Stimulated activated CD8-positive, alpha-beta memory T cell treated with anti-CD3 and anti-CD28 coated beads, Interleukin-7, amount 100 ng/mL, for 24 hours (primary cell): ENCODE data around the gene MARCHF10.

Experiments
- DNase-seq: peaks from one replicate; pipeline ENCODE4 v3.0.0-alpha.2; 2020; ENCODE audit warnings: low read depth

MARCHF10 gene

GRCh38 chr17:62751060-62751691 is 56.9 kb downstream of the MARCHF10 start:
- no peak for DNase-seq

GRCh38 chr17:62750631-62751051 is 57.5 kb downstream of the MARCHF10 start:
- DNase-seq: no peak

GRCh38 chr17:62749926-62750325 is 58.2 kb downstream of the MARCHF10 start:
- no peak for DNase-seq

- DNase-seq: no peak
These were observed 61.2 kb downstream of the MARCHF10 start for GRCh38 chr17:62746941-62747340.

GRCh38 chr17:62745806-62746205 is 62.3 kb downstream of the MARCHF10 start:
- no peak for DNase-seq

GRCh38 chr17:62744259-62744658 is 63.9 kb downstream of the MARCHF10 start:
- no peak for DNase-seq

GRCh38 chr17:62741290-62741689 is 66.8 kb downstream of the MARCHF10 start:
- DNase-seq: no peak

- DNase-seq: no peak
These were observed 68.3 kb downstream of the MARCHF10 start for GRCh38 chr17:62739645-62740388.

- DNase-seq: no peak
These were observed 69.8 kb downstream of the MARCHF10 start for GRCh38 chr17:62738281-62738680.

- no peak for DNase-seq
These were observed 70.6 kb downstream of the MARCHF10 start for GRCh38 chr17:62737513-62737912.

- DNase-seq: no peak
These were observed 73.0 kb downstream of the MARCHF10 start for GRCh38 chr17:62735044-62735651.

GRCh38 chr17:62732125-62732524 is 76.0 kb downstream of the MARCHF10 start:
- no peak for DNase-seq

GRCh38 chr17:62727916-62728672 is 80.0 kb downstream of the MARCHF10 start:
- no peak for DNase-seq

- DNase-seq: no peak
These were observed 82.3 kb downstream of the MARCHF10 start for GRCh38 chr17:62725791-62726249.

- DNase-seq: peak; percentile 51
These were observed 83.5 kb downstream of the MARCHF10 start for GRCh38 chr17:62724398-62725146.

- DNase-seq: no peak
These were observed 84.3 kb downstream of the MARCHF10 start for GRCh38 chr17:62723842-62724241.

- no peak for DNase-seq
These were observed 85.5 kb downstream of the MARCHF10 start for GRCh38 chr17:62722625-62723024.

- DNase-seq: no peak
These were observed 87.8 kb downstream of the MARCHF10 start for GRCh38 chr17:62720126-62720850.

GRCh38 chr17:62719586-62719985 is 88.5 kb downstream of the MARCHF10 start:
- DNase-seq: no peak

- DNase-seq: no peak
These were observed 89.7 kb downstream of the MARCHF10 start for GRCh38 chr17:62718429-62718828.

GRCh38 chr17:62717889-62718288 is 90.2 kb downstream of the MARCHF10 start:
- DNase-seq: no peak
